NCI-H345 treated with DMSO at 0.1 percent for 48 hours (cell line): Measurements from ENCODE around the gene RANBP10.

Experiments
- DNase-seq: peaks from one replicate; lab custom pipeline; 2025; ENCODE audit not compliant: unreplicated experiment; lab: John Stamatoyannopoulos, UW

The RANBP10 gene

GRCh38 chr16:67749436-67750078, 56.8 kb downstream of the RANBP10 start:
- no peak for DNase-seq

GRCh38 chr16:67748834-67749233, 57.5 kb downstream of the RANBP10 start:
- DNase-seq: no peak

GRCh38 chr16:67746846-67747245, 59.5 kb downstream of the RANBP10 start:
- DNase-seq: no peak

GRCh38 chr16:67741118-67741517, 65.2 kb downstream of the RANBP10 start:
- no peak for DNase-seq

- DNase-seq: no peak
These were observed 66.0 kb downstream of the RANBP10 start for GRCh38 chr16:67740391-67740790.

GRCh38 chr16:67736858-67737257, 69.5 kb downstream of the RANBP10 start:
- DNase-seq: no peak

- no peak for DNase-seq
These were observed 71.6 kb downstream of the RANBP10 start for GRCh38 chr16:67734731-67735201.

- DNase-seq: no peak
These were observed 72.5 kb downstream of the RANBP10 start for GRCh38 chr16:67733734-67734470.

GRCh38 chr16:67731753-67732095, 74.6 kb downstream of the RANBP10 start:
- DNase-seq: no peak

- DNase-seq: no peak
These were observed 75.1 kb downstream of the RANBP10 start for GRCh38 chr16:67731071-67731752.

- DNase-seq: no peak
These were observed 76.0 kb downstream of the RANBP10 start for GRCh38 chr16:67730326-67730725.

- DNase-seq: no peak
These were observed 76.6 kb downstream of the RANBP10 start for GRCh38 chr16:67729636-67730248.

GRCh38 chr16:67727521-67728485, 78.6 kb downstream of the RANBP10 start:
- no peak for DNase-seq

- no peak for DNase-seq
These were observed 80.0 kb downstream of the RANBP10 start for GRCh38 chr16:67726106-67727034.

- DNase-seq: no peak
These were observed 82.5 kb downstream of the RANBP10 start for GRCh38 chr16:67723911-67724305.

GRCh38 chr16:67723151-67723910, 83.0 kb downstream of the RANBP10 start:
- DNase-seq: no peak

- DNase-seq: no peak
These were observed 86.1 kb downstream of the RANBP10 start for GRCh38 chr16:67720236-67720635.

GRCh38 chr16:67719778-67720144, 86.6 kb downstream of the RANBP10 start:
- no peak for DNase-seq
